Measurements from ENCODE around the gene SDF2L1. TPM values are rescaled to one million over a fixed set of nuclear protein-coding genes. Genes with fewer than 3 reads are reported as not detected.
A peak's percentile ranks its signal among the peaks of the same experiment; 100 is the strongest.

SDF2L1 gene
- total and polyA plus RNA-seq, 9 of the 15 experiments (the other 6 are each of a cell fraction or from before 2014, with no cell fraction given), result 15.1 to 989 (median 124) TPM

DNA sequence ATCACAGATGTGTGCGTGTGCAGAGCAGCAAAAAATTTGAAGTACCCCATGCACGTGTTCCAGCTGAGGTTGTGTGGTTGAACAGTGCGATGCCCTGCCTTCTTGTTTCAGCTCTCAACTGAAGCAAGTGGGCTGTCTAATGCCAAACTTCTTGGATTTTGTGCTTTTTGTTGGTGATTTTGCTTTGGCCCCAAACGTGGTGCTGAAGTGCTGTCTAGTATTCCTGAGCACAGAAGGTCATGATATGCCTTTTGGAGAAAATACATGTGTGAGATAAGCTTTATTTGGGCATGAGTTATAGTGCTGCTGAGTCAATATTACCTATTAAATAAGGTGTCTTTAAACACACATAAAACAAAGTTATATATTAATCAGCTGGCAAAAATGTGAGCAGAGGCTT is 26.4 kb upstream of the SDF2L1 start (continued):
- TF ChIP-seq, protein P1, sequence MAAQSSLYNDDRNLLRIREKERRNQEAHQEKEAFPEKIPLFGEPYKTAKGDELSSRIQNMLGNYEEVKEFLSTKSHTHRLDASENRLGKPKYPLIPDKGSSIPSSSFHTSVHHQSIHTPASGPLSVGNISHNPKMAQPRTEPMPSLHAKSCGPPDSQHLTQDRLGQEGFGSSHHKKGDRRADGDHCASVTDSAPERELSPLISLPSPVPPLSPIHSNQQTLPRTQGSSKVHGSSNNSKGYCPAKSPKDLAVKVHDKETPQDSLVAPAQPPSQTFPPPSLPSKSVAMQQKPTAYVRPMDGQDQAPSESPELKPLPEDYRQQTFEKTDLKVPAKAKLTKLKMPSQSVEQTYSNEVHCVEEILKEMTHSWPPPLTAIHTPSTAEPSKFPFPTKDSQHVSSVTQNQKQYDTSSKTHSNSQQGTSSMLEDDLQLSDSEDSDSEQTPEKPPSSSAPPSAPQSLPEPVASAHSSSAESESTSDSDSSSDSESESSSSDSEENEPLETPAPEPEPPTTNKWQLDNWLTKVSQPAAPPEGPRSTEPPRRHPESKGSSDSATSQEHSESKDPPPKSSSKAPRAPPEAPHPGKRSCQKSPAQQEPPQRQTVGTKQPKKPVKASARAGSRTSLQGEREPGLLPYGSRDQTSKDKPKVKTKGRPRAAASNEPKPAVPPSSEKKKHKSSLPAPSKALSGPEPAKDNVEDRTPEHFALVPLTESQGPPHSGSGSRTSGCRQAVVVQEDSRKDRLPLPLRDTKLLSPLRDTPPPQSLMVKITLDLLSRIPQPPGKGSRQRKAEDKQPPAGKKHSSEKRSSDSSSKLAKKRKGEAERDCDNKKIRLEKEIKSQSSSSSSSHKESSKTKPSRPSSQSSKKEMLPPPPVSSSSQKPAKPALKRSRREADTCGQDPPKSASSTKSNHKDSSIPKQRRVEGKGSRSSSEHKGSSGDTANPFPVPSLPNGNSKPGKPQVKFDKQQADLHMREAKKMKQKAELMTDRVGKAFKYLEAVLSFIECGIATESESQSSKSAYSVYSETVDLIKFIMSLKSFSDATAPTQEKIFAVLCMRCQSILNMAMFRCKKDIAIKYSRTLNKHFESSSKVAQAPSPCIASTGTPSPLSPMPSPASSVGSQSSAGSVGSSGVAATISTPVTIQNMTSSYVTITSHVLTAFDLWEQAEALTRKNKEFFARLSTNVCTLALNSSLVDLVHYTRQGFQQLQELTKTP (IDR thresholded peaks at IDR 0.05; ENCODE audit: low read depth in 1 of 2, partially characterized antibody in 2 of 2), result no peak
- TF ChIP-seq NFYB (IDR thresholded peaks at IDR 0.05; ENCODE audit: extremely low read depth, insufficient read length), result no peak
- TF ChIP-seq, protein P2, sequence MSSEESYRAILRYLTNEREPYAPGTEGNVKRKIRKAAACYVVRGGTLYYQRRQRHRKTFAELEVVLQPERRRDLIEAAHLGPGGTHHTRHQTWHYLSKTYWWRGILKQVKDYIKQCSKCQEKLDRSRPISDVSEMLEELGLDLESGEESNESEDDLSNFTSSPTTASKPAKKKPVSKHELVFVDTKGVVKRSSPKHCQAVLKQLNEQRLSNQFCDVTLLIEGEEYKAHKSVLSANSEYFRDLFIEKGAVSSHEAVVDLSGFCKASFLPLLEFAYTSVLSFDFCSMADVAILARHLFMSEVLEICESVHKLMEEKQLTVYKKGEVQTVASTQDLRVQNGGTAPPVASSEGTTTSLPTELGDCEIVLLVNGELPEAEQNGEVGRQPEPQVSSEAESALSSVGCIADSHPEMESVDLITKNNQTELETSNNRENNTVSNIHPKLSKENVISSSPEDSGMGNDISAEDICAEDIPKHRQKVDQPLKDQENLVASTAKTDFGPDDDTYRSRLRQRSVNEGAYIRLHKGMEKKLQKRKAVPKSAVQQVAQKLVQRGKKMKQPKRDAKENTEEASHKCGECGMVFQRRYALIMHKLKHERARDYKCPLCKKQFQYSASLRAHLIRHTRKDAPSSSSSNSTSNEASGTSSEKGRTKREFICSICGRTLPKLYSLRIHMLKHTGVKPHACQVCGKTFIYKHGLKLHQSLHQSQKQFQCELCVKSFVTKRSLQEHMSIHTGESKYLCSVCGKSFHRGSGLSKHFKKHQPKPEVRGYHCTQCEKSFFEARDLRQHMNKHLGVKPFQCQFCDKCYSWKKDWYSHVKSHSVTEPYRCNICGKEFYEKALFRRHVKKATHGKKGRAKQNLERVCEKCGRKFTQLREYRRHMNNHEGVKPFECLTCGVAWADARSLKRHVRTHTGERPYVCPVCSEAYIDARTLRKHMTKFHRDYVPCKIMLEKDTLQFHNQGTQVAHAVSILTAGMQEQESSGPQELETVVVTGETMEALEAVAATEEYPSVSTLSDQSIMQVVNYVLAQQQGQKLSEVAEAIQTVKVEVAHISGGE (CRISPR knock-in tag; IDR thresholded peaks at IDR 0.05), result peak in 1 of 3 experiments; percentile 36; a peak in 1 of 6 replicates
- TF ChIP-seq, protein P3, sequence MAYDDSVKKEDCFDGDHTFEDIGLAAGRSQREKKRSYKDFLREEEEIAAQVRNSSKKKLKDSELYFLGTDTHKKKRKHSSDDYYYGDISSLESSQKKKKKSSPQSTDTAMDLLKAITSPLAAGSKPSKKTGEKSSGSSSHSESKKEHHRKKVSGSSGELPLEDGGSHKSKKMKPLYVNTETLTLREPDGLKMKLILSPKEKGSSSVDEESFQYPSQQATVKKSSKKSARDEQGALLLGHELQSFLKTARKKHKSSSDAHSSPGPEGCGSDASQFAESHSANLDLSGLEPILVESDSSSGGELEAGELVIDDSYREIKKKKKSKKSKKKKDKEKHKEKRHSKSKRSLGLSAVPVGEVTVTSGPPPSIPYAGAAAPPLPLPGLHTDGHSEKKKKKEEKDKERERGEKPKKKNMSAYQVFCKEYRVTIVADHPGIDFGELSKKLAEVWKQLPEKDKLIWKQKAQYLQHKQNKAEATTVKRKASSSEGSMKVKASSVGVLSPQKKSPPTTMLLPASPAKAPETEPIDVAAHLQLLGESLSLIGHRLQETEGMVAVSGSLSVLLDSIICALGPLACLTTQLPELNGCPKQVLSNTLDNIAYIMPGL (CRISPR knock-in tag; IDR thresholded peaks at IDR 0.05), result peak; percentile 28; the same call in 1 of the 2 replicates
- no peak for TF ChIP-seq ZBTB7A (IDR thresholded peaks at IDR 0.05; ENCODE audit: borderline replicate concordance, control insufficient read depth, low read depth, low read length)
- TF ChIP-seq TRIM24 (IDR thresholded peaks at IDR 0.05), result no peak
- TF ChIP-seq RFX7 (CRISPR knock-in tag; IDR thresholded peaks at IDR 0.05), result no peak
- TF ChIP-seq ZNF780A (CRISPR knock-in tag; IDR thresholded peaks at IDR 0.05), result no peak
- TF ChIP-seq DIDO1 (tag; IDR thresholded peaks at IDR 0.05; ENCODE audit: low read depth), result no peak
- TF ChIP-seq NELFE (IDR thresholded peaks at IDR 0.05; ENCODE audit: insufficient read depth, insufficient read length), result no peak
- TF ChIP-seq, protein P4, sequence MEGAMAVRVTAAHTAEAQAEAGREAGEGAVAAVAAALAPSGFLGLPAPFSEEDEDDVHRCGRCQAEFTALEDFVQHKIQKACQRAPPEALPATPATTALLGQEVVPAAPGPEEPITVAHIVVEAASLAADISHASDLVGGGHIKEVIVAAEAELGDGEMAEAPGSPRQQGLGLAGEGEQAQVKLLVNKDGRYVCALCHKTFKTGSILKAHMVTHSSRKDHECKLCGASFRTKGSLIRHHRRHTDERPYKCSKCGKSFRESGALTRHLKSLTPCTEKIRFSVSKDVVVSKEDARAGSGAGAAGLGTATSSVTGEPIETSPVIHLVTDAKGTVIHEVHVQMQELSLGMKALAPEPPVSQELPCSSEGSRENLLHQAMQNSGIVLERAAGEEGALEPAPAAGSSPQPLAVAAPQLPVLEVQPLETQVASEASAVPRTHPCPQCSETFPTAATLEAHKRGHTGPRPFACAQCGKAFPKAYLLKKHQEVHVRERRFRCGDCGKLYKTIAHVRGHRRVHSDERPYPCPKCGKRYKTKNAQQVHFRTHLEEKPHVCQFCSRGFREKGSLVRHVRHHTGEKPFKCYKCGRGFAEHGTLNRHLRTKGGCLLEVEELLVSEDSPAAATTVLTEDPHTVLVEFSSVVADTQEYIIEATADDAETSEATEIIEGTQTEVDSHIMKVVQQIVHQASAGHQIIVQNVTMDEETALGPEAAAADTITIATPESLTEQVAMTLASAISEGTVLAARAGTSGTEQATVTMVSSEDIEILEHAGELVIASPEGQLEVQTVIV (CRISPR knock-in tag; IDR thresholded peaks at IDR 0.05; ENCODE audit: borderline replicate concordance), result no peak
- TF ChIP-seq, protein P5, sequence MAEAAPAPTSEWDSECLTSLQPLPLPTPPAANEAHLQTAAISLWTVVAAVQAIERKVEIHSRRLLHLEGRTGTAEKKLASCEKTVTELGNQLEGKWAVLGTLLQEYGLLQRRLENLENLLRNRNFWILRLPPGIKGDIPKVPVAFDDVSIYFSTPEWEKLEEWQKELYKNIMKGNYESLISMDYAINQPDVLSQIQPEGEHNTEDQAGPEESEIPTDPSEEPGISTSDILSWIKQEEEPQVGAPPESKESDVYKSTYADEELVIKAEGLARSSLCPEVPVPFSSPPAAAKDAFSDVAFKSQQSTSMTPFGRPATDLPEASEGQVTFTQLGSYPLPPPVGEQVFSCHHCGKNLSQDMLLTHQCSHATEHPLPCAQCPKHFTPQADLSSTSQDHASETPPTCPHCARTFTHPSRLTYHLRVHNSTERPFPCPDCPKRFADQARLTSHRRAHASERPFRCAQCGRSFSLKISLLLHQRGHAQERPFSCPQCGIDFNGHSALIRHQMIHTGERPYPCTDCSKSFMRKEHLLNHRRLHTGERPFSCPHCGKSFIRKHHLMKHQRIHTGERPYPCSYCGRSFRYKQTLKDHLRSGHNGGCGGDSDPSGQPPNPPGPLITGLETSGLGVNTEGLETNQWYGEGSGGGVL (CRISPR knock-in tag; IDR thresholded peaks at IDR 0.05), result no peak
